ENCODE results near the gene PBX1.
"Not testable (repeated sequence)": the region's sequence is repeated elsewhere in the genome, so short reads cannot be mapped to it uniquely, and the experiment has no call there.

The PBX1 gene

DNA sequence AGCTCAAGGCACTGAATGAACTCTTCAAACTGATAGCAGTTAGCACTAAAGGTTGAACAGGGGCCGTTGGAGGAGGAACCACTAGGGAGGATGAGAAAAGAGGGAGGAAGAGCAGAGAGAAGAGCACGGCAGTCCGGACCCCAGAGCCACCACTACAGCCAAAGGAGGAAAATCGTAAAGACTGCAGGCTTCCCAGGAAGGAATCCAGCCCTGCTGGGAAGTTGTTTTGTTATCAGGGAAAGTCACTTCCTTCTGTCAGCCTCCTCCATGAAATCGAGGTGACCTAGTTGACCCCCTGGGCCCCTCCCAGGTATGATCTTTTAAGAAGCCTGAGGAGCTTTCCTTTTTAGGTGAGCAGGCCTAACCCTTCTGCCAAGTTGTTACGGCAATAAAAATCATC is 88.2 kb downstream of the PBX1 start:
- no peak for DNase-seq (ENCODE audit: low read depth)
- no peak overlapping the region for H3K4me3 ChIP-seq (replicated peaks; ENCODE audit: low read depth, low read length)
- TF ChIP-seq, protein P1, sequence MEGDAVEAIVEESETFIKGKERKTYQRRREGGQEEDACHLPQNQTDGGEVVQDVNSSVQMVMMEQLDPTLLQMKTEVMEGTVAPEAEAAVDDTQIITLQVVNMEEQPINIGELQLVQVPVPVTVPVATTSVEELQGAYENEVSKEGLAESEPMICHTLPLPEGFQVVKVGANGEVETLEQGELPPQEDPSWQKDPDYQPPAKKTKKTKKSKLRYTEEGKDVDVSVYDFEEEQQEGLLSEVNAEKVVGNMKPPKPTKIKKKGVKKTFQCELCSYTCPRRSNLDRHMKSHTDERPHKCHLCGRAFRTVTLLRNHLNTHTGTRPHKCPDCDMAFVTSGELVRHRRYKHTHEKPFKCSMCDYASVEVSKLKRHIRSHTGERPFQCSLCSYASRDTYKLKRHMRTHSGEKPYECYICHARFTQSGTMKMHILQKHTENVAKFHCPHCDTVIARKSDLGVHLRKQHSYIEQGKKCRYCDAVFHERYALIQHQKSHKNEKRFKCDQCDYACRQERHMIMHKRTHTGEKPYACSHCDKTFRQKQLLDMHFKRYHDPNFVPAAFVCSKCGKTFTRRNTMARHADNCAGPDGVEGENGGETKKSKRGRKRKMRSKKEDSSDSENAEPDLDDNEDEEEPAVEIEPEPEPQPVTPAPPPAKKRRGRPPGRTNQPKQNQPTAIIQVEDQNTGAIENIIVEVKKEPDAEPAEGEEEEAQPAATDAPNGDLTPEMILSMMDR (IDR thresholded peaks at IDR 0.05; ENCODE audit: low read length, missing control alignments), result no peak

- TF ChIP-seq, protein P1 (IDR thresholded peaks at IDR 0.05; ENCODE audit: low read length, missing control alignments), result no peak
- no peak for DNase-seq (ENCODE audit: low read depth)
Measured at GRCh38 chr1:164648636-164649035, 89.7 kb downstream of the PBX1 start.

GRCh38 chr1:164649146-164649545 is 90.2 kb downstream of the PBX1 start:
- no peak for DNase-seq (ENCODE audit: low read depth)
- TF ChIP-seq, protein P1 (IDR thresholded peaks at IDR 0.05; ENCODE audit: low read length, missing control alignments), result no peak
- H3K4me3 ChIP-seq (replicated peaks; ENCODE audit: low read depth, low read length), result no peak overlapping the region

More at GRCh38 chr1:164648636-164649035, 89.7 kb downstream of the PBX1 start:
- H3K4me3 ChIP-seq (replicated peaks; ENCODE audit: low read depth, low read length), result no peak overlapping the region

GRCh38 chr1:164650531-164650930 is 91.5 kb downstream of the PBX1 start:
- H3K4me3 ChIP-seq (replicated peaks; ENCODE audit: low read depth, low read length), result no peak overlapping the region
- TF ChIP-seq, protein P1 (IDR thresholded peaks at IDR 0.05; ENCODE audit: low read length, missing control alignments), result no peak
- no peak for DNase-seq (ENCODE audit: low read depth)

DNA sequence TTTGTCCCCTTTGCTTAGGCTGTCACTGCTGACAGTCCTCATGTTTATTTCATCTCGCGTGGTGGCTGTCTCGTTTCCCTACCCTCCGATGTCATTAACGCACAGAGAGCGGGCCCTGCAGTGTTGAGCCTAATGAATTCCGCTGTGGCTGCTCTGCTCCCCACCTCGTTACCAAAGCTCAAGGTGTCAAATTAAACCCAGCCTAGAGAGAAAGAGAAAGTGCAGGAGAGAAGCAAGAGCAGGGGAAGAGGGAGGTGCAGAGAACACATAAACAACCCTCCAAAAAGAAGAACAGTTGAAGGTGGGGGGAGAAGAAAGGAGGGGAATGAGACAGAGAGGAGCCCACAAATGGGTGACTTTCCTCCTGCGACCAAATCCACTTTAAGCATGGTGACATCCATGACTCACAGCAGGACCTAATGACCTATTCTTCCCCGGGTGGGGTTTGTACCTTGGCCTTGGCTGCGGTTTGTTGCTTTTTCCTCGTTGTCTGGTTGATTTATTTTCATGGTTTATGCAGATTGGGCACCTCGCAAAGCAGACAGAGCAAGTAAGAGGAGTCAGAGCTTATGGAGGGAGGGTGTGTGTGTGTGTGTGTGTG is 92.5 kb downstream of the PBX1 start:
- DNase-seq (ENCODE audit: low read depth), result peak; percentile 33
- TF ChIP-seq, protein P1 (IDR thresholded peaks at IDR 0.05; ENCODE audit: low read length, missing control alignments), result no peak
- no peak overlapping the region for H3K4me3 ChIP-seq (replicated peaks; ENCODE audit: low read depth, low read length)

DNA sequence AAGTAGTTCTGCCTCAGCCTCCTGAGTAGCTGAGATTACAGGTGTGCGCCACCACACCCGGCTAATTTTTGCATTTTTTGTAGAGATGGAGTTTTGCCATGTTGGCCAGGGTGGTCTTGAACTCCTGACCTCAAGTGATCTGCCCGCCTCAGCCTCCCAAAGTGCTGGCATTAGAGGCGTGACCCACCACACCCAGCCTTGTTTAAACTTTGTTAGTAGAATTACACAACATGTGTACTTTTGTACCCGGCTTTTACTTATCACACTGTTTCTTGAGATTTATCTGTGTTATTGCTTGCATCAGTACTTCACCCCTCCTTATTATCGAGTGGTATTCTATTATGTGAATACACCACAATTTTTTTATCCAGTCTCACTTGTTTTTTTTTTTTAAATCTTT is 94.0 kb downstream of the PBX1 start:
- H3K4me3 ChIP-seq (replicated peaks; ENCODE audit: low read depth, low read length); DNase-seq (ENCODE audit: low read depth): not testable (repeated sequence)

DNA sequence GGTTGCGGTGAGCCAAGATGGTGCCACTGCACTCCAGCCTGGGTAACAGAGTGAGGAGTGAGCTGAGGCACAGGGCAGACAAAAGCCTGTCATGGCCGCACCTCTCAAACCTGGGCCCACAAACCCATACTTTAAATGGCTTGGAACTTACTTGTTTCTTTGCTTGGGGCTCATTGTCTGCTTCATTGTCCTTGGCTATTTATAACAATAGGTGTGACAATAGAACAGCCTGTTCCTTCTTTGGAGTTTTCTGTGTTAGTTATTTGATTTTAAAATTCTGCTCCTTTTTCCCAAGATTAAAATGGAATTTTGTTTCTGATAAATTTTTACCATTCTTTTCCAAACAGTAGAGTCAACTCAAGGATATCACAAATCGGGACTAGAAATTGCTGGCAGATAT is 94.7 kb downstream of the PBX1 start:
- no peak for DNase-seq (ENCODE audit: low read depth)
- H3K4me3 ChIP-seq (replicated peaks; ENCODE audit: low read depth, low read length), result no peak overlapping the region
- TF ChIP-seq, protein P1 (IDR thresholded peaks at IDR 0.05; ENCODE audit: low read length, missing control alignments), result no peak
